ENCODE results near the gene CTNNA1. TPM values are rescaled to one million over a fixed set of nuclear protein-coding genes. Genes with fewer than 3 reads are reported as not detected.
"Not testable (repeated sequence)": the region's sequence is repeated elsewhere in the genome, so short reads cannot be mapped to it uniquely, and the experiment has no call there.

The CTNNA1 gene
- total RNA-seq, 3 donors from 2014 or later, result 27.0 to 40.3 (median 32.2) TPM

GRCh38 chr5:138828556-138828955 is 75.3 kb downstream of the CTNNA1 start:
- H3K4me3 Mint-ChIP-seq, result no peak overlapping the region
- peaks cover 3% of the 10 kb centered on the region for H3K4me1 Mint-ChIP-seq (ENCODE audit: low read depth)
- peaks cover 3% of the 10 kb centered on the region for H3K36me3 Mint-ChIP-seq (ENCODE audit: insufficient read depth)
- DNase-seq (no peak), ATAC-seq (no peak)
- no peaks in the 10 kb centered on the region for H3K9me3 Mint-ChIP-seq
- H3K27me3 Mint-ChIP-seq (ENCODE audit: low read depth), result peaks cover 2% of the 10 kb centered on the region

- Mint-ChIP-seq H3K9me3 (no peaks in the 10 kb centered on the region), H3K4me3 (no peak overlapping the region), H3K4me1 (ENCODE audit: low read depth) (peaks cover 3% of the 10 kb centered on the region), H3K27me3 (ENCODE audit: low read depth) (no peaks in the 10 kb centered on the region), H3K36me3 (ENCODE audit: insufficient read depth) (peaks cover 3% of the 10 kb centered on the region)
- ATAC-seq (no peak), DNase-seq (no peak)
Observed at GRCh38 chr5:138829341-138829740, 76.1 kb downstream of the CTNNA1 start.

GRCh38 chr5:138831703-138832102 is 78.5 kb downstream of the CTNNA1 start:
- ATAC-seq (no peak), DNase-seq (no peak)
- Mint-ChIP-seq H3K36me3 (ENCODE audit: insufficient read depth) (peaks cover 3% of the 10 kb centered on the region), H3K27me3 (ENCODE audit: low read depth) (no peaks in the 10 kb centered on the region), H3K9me3 (no peaks in the 10 kb centered on the region), H3K4me1 (ENCODE audit: low read depth) (peaks cover 3% of the 10 kb centered on the region), H3K4me3 (no peak overlapping the region)

GRCh38 chr5:138832218-138832617 is 79.0 kb downstream of the CTNNA1 start:
- Mint-ChIP-seq H3K9me3 (no peaks in the 10 kb centered on the region), H3K36me3 (ENCODE audit: insufficient read depth) (peaks cover 3% of the 10 kb centered on the region), H3K4me1 (ENCODE audit: low read depth) (peaks cover 3% of the 10 kb centered on the region), H3K27me3 (ENCODE audit: low read depth) (no peaks in the 10 kb centered on the region), H3K4me3 (no peak overlapping the region)
- DNase-seq (no peak), ATAC-seq (no peak)

GRCh38 chr5:138833080-138833479 is 79.9 kb downstream of the CTNNA1 start:
- H3K36me3 Mint-ChIP-seq (ENCODE audit: insufficient read depth), result peaks cover under 1% of the 10 kb centered on the region
- H3K27me3 Mint-ChIP-seq (ENCODE audit: low read depth), result no peaks in the 10 kb centered on the region
- no peak overlapping the region for H3K4me3 Mint-ChIP-seq
- ATAC-seq (no peak), DNase-seq (no peak)
- no peaks in the 10 kb centered on the region for H3K9me3 Mint-ChIP-seq
- peaks cover 3% of the 10 kb centered on the region for H3K4me1 Mint-ChIP-seq (ENCODE audit: low read depth)

- no peak for DNase-seq
- Mint-ChIP-seq H3K9me3 (no peaks in the 10 kb centered on the region), H3K36me3 (ENCODE audit: insufficient read depth) (no peaks in the 10 kb centered on the region), H3K4me3 (no peak overlapping the region), H3K4me1 (ENCODE audit: low read depth) (peaks cover 3% of the 10 kb centered on the region), H3K27me3 (ENCODE audit: low read depth) (no peaks in the 10 kb centered on the region)
- ATAC-seq, result no peak
Observed at GRCh38 chr5:138833726-138834480, 80.7 kb downstream of the CTNNA1 start.

GRCh38 chr5:138834853-138835252 is 81.6 kb downstream of the CTNNA1 start:
- H3K9me3 Mint-ChIP-seq; DNase-seq; H3K4me3 Mint-ChIP-seq; H3K4me1 Mint-ChIP-seq (ENCODE audit: low read depth); H3K27me3 Mint-ChIP-seq (ENCODE audit: low read depth); H3K36me3 Mint-ChIP-seq (ENCODE audit: insufficient read depth); ATAC-seq: not testable (repeated sequence)

GRCh38 chr5:138837160-138837559 is 83.9 kb downstream of the CTNNA1 start:
- Mint-ChIP-seq H3K4me1 (ENCODE audit: low read depth) (peaks cover 3% of the 10 kb centered on the region), H3K27me3 (ENCODE audit: low read depth) (no peaks in the 10 kb centered on the region), H3K9me3 (no peaks in the 10 kb centered on the region), H3K4me3 (no peak overlapping the region), H3K36me3 (ENCODE audit: insufficient read depth) (no peaks in the 10 kb centered on the region)
- ATAC-seq (no peak), DNase-seq (no peak)

DNA sequence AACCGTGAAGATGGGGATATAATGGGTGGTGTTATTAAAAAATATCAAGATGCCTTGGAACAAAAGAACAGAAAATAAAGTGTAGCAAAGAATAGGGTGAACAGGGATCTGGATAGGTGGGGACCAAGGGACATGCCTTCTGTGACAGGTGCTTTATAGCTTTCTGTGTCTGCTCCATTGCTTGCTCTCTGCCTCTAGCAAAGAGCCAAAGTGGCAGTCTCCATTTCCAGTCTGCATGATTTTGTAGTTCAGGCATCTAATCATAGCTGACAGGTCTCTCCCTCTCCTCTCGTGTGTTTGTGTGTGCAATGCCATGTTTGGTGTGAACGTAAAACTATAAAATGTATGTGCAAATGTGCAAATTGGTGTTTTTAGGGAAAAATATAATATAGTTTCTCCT is 86.9 kb downstream of the CTNNA1 start:
- DNase-seq (no peak), ATAC-seq (no peak)
- H3K27me3 Mint-ChIP-seq (ENCODE audit: low read depth), result no peaks in the 10 kb centered on the region
- no peaks in the 10 kb centered on the region for H3K36me3 Mint-ChIP-seq (ENCODE audit: insufficient read depth)
- H3K9me3 Mint-ChIP-seq, result no peaks in the 10 kb centered on the region
- H3K4me3 Mint-ChIP-seq, result no peak overlapping the region
- no peaks in the 10 kb centered on the region for H3K4me1 Mint-ChIP-seq (ENCODE audit: low read depth)

DNA sequence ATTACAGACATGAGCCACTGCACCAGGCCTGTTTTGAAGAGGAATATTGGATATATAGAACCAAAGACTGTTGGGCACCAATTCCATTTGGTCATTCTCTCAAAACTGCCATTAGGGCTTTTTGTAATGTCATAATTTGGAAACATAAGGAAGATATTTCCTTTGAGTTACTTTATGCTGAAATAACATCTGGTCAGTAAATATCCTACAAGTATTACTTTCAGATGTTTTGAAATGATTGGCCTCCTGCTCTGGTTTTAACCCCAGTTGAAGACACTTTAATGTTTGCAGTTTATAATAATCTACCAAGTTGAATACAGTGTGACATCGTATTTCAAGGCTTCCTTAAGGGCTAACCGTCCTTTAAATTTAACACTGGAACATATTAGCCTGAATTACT is 88.3 kb downstream of the CTNNA1 start:
- DNase-seq, result no peak
- H3K9me3 Mint-ChIP-seq, result no peaks in the 10 kb centered on the region
- no peaks in the 10 kb centered on the region for H3K4me1 Mint-ChIP-seq (ENCODE audit: low read depth)
- no peaks in the 10 kb centered on the region for H3K27me3 Mint-ChIP-seq (ENCODE audit: low read depth)
- ATAC-seq, result no peak
- no peaks in the 10 kb centered on the region for H3K36me3 Mint-ChIP-seq (ENCODE audit: insufficient read depth)
- no peak overlapping the region for H3K4me3 Mint-ChIP-seq

DNA sequence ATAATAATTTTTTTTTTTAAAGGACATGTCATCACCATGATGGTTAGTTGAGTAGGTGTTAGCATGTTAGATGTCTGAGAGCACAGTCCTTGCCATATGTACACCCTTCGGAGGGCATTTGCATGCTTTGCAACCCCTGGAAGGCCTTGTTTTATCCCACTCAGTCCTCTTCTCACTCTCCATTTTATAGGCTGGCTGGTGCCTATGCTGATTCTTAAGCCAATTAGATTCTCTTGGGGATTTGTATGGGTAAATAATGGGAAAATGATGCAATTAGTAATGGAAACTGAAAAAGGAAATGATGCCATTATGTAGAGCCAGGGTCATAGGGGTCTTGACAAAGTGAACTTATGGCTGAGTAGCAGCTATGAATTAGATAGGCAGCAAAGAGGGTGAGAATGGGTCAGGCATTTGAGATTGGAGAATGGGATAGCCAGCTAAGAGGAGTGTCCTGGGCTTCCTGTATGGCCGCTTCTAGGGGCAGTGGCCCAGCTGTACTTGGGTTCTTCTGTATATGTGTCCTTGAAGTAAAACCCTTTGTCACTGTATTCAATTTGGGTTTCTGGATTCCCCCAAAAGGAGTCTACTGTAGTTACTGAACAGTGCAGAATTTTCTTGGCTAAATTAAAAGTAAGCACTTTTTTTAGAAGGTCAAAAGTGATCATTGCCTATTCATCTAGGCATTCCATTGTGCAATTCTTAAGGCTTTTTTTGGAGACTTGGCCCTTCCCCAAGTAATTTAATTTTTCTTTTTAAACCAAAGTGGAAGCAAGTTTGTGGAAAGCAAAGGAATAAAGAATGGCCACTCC is 90.3 kb downstream of the CTNNA1 start:
- Mint-ChIP-seq H3K9me3 (no peaks in the 10 kb centered on the region), H3K27me3 (ENCODE audit: low read depth) (no peaks in the 10 kb centered on the region), H3K36me3 (ENCODE audit: insufficient read depth) (no peaks in the 10 kb centered on the region), H3K4me3 (no peak overlapping the region), H3K4me1 (ENCODE audit: low read depth) (peaks cover 2% of the 10 kb centered on the region)
- ATAC-seq, result no peak
- no peak for DNase-seq

DNA sequence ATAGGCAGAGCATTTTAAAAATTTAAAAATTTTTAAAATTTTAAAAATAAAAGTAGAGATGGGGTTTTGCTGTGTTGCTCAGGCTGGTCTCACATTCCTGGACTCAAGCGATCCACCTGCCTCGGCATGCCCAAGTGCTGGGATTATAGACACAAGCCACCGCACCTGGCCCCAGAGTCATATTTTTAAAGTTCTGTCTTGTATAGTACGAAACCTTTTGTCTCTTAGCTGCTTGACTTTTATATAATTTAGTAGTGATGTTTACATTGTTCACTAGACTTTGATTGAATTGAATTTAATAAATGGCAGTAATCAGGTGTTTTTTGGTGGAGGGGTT is 90.9 kb downstream of the CTNNA1 start:
- DNase-seq (no peak), ATAC-seq (no peak)
- Mint-ChIP-seq H3K27me3 (ENCODE audit: low read depth) (no peaks in the 10 kb centered on the region), H3K36me3 (ENCODE audit: insufficient read depth) (no peaks in the 10 kb centered on the region), H3K4me1 (ENCODE audit: low read depth) (peaks cover 4% of the 10 kb centered on the region), H3K4me3 (no peak overlapping the region), H3K9me3 (no peaks in the 10 kb centered on the region)

DNA sequence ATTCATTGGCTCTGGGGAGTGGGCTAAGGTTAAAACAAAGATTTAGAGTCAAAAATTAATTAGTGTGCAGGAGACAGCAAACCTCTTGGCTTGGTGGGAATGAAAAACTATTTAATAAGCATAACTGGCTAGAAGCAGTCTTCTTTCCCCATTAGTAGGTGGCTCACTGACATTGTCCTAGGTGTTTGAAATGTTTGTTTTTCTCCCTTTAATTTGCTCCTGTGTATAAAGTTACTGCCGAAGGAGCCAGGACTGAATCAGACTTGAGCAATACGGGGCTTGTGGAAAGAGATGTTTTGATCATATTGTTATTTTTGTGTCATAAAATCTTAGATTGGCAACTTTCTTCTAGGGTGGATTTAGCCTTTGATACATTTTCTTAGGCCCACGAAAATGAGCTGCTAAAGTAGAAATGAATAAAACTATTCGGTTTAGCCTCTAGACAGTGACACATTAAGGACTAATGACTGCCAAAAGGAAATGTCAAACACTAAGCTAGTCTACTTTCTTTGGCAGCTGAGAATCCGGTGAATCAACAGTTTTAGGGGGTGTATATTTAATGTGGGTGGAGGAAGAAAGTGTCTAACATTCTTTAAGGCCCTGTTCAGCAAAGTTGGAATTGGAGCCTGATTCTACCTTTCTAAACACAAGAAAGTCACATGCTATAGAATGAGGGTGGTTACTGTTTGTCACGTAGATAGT is 91.7 kb downstream of the CTNNA1 start:
- Mint-ChIP-seq H3K4me1 (ENCODE audit: low read depth) (peaks cover 4% of the 10 kb centered on the region), H3K9me3 (no peaks in the 10 kb centered on the region), H3K27me3 (ENCODE audit: low read depth) (no peaks in the 10 kb centered on the region), H3K4me3 (no peak overlapping the region), H3K36me3 (ENCODE audit: insufficient read depth) (no peaks in the 10 kb centered on the region)
- DNase-seq (no peak), ATAC-seq (no peak)

- Mint-ChIP-seq H3K27me3 (ENCODE audit: low read depth) (peaks cover 4% of the 10 kb centered on the region), H3K4me1 (ENCODE audit: low read depth) (peaks cover 14% of the 10 kb centered on the region), H3K36me3 (ENCODE audit: insufficient read depth) (no peaks in the 10 kb centered on the region), H3K9me3 (no peaks in the 10 kb centered on the region), H3K4me3 (no peak overlapping the region)
- DNase-seq (no peak), ATAC-seq (no peak)
Observed at GRCh38 chr5:138849439-138849838, 96.2 kb downstream of the CTNNA1 start.

Data from activated T-cell treated with anti-CD3 and anti-CD28 coated beads, Interleukin-2, amount 50 U/mL, for 4 hours (primary cell).